Stimulated activated CD4-positive, alpha-beta T cell treated with anti-CD3 and anti-CD28 coated beads, Interleukin-12 subunit alpha, Interleukin-12 subunit beta, amount 100 ng/mL, for 48 hours (primary cell): Measurements from ENCODE around the gene H6PD.

Experiments
- DNase-seq, 3 donors: peaks; one replicate each; pipeline ENCODE4 v3.0.0-alpha.2; 2020; ENCODE audit warnings: low read depth in 2 of 3, low spot score in 1 of 3

H6PD gene

DNA sequence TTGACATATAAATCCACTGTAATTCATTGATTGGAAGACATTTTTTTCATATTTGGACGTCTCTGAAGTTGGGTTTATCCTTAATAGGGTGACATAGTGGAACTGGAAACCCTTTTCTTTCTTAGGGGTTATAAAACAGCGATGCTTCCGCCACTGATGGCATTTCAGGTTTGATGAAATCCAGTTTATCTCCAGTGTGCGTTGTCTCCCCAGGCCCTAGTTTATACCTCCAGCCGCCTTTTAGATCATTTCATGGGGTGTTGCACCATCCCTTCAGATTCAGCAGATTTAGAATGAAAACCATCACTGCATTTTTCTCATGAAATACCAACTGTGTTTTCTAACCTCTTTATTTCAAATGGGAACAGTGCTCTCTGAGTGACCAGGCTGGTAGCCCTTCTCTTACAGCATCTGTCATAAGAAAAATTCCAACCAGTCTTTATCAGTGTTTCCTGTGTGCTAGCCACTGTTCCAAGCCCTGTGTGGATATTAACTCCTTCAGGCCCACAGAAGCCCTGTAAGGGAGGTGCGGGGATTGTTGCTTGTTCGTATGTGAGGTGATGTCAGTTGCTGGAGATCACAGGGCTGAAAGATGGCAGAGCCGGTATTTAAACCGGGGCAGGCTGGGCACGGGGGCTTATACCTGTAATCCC lies 19.0 kb downstream of the H6PD start:
- DNase-seq, result no peak

DNA sequence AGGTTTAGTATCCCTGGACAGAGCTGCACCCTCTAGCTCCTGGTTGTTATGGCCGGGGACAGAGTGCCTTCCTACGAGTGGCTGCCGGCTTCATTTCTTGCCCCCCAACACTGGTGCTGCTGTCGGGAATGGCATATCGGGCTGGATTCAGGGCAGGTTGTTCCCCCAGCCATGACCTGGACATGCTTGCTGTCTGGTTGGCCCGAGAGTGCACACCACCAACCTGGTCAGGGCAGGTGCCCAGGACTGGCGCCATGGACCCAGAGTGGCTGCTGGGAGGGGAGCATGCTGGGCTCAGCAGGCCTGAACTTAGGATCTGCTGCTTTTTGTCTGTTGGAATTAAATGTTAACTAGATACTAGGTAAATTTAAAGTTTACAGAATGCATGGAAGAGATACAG lies 21.8 kb downstream of the H6PD start:
- DNase-seq, result no peak

DNA sequence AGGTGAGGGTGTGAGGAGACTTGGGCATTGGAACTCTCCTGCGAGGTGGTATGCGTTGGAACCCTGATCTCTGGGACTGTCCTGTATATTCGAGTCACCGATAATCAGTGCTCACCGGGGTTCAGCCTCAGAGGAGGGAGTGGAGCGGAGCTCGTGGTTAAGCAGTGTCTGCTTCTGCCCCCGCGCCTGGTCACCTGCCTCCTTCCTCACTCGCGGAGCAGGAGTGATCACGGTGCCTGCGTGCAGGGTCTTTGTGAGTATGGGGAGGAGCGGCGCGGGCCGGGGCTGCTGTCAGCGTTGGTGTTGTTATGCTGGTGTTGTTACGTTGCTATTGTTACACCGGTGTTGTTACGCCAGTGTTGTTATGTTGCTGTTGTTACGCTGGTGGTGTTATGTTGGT lies 23.3 kb downstream of the H6PD start:
- DNase-seq, result no peak

DNA sequence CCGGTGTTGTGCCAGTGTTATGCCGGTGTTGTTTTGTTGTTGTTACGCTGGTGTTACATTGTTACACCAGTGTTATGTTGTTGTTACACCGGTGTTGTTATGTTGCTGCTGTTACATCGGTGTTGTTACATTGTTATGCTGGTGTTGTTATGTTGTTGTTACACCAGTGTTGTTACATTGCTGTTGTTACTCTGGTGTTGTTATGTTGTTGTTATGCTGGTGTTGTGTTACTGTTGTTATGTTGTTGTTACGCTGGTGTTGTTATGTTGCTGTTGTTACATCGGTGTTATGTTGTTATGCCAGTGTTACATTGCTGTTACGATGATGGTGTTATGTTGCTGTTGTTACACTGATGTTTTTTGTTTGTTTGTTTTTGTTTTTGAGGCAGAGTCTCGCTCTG lies 24.1 kb downstream of the H6PD start:
- DNase-seq, result no peak

DNA sequence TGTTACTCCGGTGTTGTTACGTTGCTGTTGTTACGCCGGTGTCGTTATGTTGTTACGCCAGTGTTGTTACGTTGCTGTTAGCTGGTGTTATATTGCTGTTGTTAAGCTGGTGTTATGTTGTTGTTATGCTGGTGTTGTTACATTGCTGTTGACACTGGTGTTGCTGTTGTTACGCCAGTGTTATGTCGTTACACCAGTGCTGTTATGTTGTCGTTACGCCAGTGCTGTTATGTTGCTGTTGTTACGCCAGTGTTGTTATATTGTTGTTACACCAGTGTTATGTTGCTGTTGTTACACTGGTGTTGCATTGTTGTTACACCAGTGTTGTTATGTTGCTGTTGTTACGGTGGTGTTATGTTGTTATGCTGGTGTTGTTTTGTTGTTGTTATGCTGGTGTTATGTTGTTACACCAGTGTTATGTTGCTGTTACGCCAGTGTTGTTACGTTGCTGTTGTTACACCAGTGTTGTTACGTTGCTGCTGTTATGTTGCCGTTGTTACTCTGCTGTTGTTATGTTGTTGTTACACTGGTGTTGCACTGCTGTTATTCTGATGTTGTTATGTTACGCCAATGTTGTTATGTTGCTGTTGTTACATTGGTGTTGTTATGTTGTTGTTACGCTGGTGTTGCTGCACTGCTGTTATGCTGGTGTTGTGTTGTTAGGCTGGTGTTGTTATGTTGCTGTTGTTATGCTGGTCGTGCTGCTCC lies 25.6 kb downstream of the H6PD start:
- no peak for DNase-seq

DNA sequence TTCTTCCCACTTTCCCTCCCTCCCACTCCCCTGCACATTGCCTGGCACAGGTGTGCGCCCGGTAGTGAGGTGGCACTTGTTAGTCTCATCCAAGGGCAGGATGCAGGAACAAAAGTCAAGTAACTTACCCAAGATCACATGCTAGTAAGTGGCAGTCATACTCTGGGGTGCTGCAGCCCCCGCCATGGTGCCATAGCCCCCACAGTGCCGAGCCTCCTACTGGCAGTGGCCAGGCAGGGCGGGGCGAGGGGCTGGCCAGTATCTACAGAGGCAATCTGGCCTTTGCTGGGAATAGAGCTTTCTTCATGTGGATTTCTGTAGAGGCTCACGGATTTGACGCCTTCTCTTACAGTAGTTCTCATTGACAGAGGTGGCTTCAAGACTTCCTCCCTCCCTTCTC lies 26.9 kb downstream of the H6PD start:
- no peak for DNase-seq

DNA sequence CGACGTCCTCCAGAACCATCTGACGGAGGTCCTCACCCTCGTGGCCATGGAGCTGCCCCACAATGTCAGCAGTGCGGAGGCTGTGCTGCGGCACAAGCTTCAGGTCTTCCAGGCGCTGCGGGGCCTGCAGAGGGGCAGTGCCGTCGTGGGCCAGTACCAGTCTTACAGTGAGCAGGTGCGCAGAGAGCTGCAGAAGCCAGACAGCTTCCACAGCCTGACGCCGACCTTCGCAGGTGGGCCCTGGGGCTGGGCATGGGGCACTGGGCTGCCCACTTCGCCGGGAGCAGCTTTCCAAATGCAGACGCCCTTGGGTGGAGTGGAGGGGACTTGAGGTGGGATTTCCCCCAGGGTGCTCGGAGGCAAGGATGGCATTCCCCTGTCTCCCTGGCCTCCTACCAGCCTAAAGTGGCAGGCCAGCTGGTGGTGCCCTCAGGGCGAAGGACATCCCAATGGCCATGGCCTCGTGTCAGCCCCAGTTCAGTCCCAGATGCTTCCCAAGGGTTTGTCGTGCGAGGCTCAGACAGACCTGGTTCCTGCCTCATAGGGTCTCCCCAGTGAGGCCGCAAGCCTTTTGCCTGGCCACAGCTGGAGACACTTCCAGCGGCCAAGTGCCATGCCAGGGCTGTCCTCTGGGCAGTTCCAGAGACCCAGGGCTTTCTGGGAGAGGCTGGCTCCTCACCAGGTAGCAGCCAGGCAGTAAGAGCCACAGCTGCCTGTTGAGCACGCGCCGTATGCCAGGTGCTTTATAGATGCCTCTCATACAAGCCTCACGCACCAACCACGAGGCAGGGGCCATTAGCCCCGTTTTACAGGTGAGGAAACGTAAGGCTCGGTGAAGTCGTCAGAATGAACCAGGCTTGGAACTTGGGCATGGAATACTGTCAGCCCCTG lies 27.8 kb downstream of the H6PD start:
- no peak for DNase-seq

DNA sequence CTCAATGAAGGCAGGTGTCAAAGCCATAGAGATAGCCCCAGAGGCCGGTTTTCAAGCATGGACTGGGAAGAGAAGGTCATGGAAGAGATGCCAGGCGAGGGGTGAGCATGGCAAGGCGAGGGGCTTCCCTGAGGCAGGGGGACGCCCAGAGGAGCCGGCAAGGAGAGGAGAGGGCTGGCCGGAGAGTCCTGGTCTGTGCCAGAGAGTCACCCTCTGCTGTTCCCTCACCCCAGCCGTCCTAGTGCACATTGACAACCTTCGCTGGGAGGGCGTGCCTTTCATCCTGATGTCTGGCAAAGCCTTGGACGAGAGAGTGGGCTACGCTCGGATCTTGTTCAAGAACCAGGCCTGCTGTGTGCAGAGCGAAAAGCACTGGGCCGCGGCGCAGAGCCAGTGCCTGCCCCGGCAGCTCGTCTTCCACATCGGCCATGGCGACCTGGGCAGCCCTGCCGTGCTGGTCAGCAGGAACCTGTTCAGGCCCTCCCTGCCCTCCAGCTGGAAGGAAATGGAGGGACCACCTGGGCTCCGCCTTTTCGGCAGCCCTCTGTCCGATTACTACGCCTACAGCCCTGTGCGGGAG lies 28.8 kb downstream of the H6PD start:
- DNase-seq, result no peak

DNA sequence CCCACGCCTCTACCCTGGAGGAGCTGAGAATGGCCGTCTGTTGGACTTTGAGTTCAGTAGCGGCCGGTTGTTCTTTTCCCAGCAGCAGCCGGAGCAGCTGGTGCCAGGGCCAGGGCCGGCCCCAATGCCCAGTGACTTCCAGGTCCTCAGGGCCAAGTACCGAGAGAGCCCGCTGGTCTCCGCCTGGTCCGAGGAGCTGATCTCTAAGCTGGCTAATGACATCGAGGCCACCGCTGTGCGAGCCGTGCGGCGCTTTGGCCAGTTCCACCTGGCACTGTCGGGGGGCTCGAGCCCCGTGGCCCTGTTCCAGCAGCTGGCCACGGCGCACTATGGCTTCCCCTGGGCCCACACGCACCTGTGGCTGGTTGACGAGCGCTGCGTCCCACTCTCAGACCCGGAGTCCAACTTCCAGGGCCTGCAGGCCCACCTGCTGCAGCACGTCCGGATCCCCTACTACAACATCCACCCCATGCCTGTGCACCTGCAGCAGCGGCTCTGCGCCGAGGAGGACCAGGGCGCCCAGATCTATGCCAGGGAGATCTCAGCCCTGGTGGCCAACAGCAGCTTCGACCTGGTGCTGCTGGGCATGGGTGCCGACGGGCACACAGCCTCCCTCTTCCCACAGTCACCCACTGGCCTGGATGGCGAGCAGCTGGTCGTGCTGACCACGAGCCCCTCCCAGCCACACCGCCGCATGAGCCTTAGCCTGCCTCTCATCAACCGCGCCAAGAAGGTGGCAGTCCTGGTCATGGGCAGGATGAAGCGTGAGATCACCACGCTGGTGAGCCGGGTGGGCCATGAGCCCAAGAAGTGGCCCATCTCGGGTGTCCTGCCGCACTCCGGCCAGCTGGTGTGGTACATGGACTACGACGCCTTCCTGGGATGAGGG lies 29.7 kb downstream of the H6PD start:
- DNase-seq, result no peak

DNA sequence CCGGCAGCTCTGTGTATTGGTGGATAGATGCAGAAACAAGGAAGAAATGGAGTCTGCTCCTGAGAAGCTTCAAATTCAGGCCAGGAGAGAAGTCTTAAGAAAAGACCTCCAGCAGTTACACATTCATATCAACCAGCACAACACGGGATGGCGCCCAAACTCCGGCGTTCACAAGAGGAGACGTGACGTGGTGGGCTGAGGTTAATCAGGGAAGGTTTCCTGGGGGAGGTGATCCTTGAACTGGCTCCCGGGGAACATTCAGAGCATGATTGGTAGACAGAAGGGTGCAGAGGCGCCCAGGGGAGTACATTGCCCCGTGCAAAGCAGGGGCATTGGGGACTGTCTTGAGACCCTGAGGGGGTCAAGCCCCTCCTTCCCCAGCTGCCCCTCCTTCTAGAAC lies 30.5 kb downstream of the H6PD start:
- DNase-seq, result no peak

DNA sequence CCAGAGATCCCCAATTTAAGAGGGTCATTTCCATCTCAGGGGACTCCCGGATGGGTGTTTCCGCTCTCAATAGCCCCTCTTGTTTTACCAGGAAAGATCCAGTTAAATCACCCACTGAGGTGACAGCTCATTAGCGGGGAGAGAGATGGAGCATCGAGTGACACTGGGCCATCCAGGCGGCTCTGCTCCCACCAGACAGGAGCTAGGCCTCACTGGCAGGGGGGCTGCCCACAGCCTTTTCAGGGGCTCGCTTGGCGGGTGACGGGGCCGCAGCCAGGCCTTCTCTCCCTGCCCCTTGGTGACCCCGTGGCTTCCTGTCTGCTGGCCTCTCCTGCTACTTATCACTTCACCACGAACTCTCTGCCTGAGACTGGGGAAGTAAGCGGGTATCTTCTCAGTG lies 31.4 kb downstream of the H6PD start:
- DNase-seq, result no peak

DNA sequence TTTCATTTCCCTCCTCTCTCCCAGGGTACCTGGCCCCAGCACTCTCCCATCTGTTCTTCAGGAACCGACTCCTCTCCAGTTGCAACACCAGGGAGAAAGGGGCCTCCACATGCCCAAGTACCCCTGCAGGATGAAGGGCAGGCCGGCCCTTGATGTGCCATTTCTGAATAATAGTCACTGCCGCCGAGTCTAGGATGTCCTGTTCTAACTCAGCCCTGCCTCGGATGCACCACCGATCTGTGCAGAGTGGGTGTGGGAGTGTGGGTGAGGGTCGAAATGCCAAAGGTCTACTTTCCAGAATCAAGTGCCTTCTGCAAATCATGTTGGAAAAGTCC lies 32.7 kb downstream of the H6PD start:
- no peak for DNase-seq

DNA sequence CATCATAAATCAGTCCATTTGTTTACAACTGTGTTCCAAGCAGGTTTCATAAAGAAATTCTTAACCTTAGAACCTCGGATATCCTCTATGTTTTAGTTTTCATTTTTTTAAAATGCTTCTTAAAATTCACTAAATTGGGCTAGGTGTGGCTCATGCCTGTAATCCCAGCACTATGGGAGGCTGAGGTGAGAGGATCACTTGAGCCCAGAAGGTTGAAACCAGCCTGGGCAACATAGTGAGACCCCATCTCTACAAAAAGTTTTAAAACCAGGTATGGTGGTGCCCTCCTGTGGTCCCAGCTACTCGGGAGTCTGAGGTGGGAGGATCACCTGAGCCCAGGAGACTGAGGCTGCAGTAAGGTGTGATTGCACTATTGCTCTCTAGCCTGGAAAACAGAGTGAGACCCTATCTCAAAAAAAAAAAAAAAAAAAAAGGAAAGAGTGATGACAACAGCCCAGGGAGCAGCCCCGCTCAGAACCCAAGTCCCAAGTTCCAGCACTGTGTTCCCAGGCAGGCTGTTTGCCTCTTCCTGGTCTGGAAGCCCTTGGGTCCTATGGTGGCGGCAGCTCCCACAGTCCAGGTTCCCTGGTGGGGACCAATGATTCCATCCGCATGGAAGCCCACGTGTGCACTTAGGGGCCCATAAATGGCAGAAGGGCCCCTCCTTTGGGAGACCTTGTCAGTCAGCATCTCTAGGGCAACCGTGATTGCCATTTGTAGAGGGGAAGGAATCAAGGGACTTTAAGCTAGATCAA lies 33.4 kb downstream of the H6PD start:
- no peak for DNase-seq

DNA sequence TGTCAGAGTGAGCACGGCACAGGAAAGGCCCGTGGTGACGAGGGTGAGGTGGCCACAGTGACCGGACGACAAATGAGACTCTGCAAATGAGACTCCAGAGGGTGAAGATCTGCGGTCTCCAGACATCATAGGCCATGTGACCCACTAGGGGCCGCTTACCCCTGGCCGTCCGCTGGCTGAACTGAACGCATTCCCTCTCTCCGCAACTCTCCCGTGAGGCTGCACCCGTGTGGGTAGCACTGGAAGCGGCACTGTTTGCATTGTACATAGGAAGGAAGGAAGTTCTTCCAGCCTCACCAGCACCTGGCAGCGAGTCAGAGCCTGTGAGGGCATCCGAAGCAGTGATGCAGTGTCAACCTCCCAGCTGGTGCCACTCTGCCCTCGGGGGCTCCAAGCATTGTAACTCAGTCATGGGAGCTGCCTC lies 34.5 kb downstream of the H6PD start:
- no peak for DNase-seq

DNA sequence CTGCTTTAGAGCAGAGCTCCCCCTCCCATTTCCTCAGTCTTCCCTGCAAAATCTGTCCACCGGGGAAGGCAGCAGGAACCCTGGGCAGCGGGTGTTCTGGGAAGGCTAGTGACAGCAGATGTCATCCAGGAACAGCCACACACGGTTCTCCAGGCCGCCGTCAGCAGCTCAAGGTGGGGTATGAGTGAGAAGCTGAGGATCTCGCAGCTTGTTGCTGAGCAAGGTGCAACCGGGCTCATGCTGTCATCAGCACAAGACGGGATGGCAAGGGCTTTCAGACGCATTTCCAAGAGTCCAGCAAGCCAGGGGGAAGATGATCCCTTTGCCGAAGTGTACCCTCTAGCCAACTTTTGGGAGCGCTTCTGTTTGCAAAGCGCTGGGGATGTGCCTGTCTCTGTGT lies 35.1 kb downstream of the H6PD start:
- DNase-seq, result no peak

DNA sequence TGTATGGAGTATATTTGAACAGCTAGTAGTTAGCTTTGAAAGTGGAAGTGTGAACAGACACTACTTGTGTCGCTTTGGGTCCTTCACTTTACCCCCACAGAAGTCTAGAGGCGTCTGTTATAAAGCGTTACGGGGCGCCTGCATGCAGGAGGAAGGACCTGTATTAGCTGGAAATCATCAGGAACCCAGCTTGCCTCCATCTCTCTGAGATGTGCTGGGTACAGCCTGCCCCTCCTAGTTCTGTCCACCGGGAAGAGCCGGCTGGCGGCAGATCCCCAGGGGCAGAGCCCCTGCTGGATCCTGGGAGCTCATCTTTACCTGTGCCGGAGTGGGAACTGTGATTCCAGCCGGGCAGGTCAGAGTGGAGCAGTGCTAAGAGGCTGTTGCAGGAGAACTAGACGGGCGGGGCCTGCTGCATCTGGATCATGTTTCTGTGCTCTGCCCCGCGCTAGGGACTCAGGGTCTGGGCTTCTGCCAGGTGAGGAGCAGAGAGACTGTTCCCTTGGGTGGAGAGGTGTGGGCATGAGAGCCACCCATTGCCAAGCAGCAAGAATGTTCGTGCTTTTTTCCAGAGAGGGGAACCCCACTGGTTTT lies 35.8 kb downstream of the H6PD start:
- DNase-seq, result no peak

DNA sequence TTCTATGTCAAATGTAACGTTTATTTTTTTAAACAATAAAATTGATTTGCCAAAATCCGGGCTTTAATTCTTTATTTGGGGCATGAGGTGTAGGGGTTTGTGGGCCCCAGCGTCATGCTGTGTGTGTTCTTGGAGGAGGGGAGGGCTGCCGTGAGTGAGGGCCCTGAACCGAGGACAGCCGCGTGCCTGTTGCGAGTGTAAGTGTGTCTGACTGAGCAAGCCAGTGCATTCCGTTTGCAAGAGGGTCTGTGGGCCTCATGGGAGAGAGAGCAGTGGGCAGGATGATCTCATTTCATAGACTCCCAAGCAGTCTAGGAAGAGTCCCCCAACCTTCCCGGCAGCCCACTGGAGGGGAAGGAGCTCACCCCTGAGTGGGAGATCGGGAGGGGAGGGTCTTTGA lies 36.7 kb downstream of the H6PD start:
- no peak for DNase-seq

DNA sequence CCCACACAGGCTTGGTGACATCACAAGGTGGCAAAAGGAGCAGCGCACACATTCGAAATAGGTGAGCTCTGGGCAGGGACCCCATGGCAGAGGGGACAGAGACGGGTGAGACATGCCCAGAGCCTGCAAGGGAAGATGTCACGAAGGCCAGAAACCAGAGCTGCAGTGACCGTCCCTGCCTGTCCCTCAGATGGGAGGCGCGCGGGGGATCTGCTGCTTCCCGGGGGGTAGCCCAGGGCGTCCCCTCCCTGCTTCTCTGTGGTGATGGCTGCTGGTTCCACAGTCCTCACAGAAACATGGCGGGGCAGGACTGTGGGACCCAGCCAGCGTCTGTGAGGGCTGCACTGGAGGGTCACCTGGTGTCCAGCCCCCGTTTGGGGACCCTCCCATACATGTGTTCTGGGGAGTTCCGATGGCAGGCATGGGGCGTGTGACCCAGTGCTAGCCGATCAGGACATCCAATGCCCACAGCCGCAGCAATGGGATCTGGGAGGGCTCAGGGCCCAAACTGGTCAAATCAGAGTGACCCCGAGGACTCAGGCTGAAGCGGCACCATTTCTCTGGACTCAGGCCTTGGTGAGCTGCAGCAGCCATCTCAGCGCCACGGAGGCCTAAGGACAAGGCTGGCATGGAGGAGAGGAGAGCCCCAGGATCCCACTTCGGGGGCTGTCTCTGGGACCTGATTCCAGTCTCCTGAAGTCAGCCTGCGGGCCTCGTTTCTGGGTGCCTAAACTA lies 37.5 kb downstream of the H6PD start:
- no peak for DNase-seq

DNA sequence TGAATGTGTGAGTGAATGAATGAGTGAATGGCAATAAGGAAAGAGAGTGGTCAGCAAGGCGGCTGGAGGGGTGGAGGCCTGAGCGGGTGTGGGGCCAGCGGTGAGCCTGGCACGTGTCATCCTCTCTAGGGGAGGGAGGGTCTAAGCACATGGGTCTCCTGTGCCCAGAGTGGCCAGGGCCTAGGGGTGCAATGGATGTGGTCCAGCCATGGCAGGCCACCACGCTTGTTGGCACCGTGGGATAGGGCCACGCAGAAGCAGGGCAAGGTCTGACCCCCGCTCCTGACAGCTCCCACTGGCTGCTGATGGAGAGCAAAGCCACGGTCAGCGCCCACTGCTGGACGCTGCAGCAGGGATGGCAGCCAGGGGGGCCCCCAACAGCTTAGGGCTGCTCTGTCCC lies 38.6 kb downstream of the H6PD start:
- no peak for DNase-seq
